CD1c-positive myeloid dendritic cell (primary cell): Measurements from ENCODE around the gene MED27.
"Not testable (repeated sequence)": the region's sequence is repeated elsewhere in the genome, so short reads cannot be mapped to it uniquely, and the experiment has no call there.

ENCODE experiments used
- DNase-seq: peaks from one replicate; pipeline ENCODE4 v3.0.0-alpha.2; 2016; ENCODE audit errors: extremely low spot score

MED27 gene

DNA sequence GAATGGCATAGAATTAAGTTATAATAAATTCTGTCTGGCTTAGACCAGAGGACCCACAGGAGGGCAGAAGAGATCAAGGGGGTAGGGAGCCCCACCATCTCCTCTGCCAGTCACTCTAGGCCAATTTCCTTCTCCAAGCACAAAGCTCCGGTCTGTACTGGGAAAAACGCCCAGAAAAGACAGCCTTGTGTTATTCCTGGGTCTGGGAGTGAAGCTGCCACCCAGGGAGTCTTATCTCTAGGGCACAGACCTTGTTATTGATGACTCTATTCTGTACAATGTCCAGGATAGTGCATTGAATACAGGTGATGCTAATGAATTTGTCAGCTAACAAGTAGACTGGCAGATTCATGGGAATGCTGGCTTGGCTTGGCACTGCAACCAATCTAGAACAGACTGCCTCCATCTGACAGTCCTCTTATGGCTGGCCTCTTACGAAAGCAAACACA, 60.7 kb downstream of the MED27 start:
- DNase-seq = no peak

DNA sequence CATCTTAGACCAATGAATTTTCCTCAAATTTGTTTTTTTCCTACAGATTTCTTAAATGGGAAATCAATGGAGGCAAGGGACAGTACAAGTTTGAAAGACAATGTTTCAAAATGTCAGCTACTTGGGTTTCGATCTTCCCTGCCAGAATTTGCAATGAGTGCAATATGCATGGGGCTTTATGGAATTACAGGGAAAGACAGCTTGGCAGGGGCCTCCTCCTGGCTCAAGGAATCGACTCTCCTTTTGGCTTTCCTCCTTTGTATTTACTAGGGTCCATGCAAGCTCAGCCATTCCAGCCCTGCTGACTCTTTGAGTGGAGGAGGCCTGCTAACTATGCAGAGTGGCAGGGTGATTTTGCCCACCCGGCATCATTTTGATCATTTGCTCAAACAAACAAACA, 63.2 kb downstream of the MED27 start:
- DNase-seq = no peak

DNA sequence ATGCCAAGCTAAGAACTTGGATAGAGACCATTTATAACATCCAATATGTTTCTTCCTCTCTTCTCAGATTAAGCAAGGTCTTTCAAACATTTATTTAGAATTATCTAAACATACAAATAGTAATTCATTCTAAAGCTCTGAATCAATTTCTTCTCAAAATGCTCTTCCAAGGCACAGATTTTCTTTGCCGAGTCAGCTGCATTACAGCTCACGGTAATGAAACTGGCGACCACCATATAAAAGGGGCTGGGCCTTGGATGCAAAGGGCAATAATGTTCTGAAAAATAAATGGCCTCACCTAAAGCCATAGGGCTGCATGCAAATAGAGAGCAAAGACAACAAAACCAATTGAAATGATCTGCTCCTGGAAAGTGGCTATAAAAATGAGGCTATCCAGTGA, 63.8 kb downstream of the MED27 start:
- DNase-seq = no peak

DNA sequence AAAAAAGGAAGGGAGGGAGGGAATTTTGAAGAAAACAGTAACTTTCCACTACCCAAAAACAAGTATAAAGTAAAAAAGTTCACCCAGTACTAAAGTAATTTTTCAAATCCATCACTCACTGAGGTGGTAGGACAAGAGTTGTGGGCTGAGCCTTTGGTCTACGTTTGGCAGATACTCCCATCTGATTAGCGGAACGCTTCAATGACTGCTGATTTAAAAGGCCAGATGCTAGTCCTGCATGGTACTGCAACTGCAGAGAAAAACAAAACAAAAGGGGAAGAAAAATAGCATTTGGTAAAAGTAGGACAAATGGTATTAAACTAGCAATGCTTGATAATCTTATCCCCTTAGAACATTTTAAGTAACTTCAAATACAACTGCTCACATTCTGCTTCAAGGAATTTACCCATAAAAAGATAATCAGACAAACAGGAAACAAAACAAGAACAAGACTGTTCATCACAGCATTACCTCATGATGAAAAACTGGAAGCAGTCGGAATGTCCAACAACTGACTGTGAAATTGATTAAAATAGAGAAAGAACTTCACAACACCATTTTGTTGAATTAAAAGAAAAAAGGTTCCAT, 65.4 kb downstream of the MED27 start:
- DNase-seq = no peak

DNA sequence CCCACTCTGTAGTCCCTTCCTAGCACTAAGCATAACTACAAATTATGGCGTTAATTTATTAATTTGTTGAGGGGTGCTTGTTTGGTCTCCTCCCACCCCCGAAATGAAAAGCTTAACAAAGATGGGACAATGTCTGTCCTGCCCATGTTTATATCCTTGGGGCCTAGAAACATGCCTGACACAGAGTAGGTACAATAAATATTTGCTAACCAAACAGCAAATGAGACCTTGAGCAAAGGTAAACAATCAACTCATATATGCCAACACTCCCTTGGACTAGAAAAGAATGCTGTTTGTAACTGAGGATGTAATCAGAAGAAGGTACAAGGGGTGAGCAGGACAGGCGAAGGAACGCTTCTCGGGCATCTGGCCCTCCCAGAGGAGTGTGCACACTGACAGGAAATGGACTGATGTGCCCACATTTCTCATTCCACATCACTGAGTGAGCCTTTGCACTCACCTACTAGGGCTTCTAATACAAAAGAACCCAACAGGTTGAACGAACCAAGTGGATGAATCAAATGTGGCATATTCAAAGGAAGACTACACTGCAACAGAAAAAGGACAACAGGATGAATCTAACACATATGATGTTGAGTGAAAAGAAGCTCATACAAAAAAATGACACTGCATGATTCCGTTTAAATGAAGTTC, 66.8 kb downstream of the MED27 start:
- DNase-seq = no peak

DNA sequence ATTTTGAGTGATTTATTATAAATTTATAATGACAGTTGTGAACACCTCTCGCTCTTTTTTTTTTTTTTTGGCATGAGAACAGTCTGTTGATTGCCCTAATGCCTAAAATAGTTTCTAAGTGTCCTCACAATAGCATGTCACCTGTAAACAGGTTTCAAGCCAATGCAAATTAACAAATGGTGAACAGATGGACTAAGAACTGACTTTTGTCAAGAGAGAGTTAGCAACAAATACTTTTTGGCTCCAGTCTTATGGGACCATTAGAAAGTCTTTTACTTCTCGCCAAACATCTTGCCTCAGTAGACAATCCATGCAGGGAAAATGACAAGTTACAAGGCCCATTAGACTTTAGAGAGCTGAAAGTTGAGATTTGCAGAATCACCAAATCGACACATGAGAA, 67.8 kb downstream of the MED27 start:
- no peak for DNase-seq

DNA sequence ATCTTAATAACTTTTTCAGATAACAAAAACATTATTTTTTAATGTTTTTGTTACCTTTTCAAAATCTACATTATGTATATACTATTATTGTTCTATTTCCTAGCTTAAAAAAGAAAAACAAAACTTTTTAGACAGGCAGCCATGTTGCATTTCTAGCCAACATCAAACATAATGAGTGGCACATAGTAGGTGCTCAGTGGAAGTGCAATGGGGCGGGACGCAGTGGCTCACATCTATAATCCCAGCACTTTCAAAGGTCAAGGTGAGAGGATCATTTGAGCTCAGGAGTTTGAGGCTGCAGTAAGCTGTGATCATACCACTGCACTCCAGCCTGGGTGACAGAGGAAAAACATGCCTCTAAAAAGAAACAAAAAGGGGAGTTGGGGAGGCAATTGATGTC, 68.4 kb downstream of the MED27 start:
- DNase-seq = no peak

DNA sequence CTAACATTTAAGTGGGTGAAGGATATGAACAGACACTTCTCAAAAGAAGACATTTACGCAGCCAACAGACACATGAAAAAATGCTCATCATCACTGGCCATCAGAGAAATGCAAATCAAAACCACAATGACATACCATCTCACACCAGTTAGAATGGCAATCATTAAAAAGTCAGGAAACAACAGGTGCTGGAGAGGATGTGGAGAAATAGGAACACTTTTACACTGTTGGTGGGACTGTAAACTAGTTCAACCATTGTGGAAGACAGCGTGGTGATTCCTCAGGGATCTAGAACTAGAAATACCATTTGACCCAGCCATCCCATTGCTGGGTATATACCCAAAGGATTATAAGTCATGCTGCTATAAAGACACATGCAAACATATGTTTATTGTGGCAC, 69.5 kb downstream of the MED27 start:
- not testable (repeated sequence) for DNase-seq

DNA sequence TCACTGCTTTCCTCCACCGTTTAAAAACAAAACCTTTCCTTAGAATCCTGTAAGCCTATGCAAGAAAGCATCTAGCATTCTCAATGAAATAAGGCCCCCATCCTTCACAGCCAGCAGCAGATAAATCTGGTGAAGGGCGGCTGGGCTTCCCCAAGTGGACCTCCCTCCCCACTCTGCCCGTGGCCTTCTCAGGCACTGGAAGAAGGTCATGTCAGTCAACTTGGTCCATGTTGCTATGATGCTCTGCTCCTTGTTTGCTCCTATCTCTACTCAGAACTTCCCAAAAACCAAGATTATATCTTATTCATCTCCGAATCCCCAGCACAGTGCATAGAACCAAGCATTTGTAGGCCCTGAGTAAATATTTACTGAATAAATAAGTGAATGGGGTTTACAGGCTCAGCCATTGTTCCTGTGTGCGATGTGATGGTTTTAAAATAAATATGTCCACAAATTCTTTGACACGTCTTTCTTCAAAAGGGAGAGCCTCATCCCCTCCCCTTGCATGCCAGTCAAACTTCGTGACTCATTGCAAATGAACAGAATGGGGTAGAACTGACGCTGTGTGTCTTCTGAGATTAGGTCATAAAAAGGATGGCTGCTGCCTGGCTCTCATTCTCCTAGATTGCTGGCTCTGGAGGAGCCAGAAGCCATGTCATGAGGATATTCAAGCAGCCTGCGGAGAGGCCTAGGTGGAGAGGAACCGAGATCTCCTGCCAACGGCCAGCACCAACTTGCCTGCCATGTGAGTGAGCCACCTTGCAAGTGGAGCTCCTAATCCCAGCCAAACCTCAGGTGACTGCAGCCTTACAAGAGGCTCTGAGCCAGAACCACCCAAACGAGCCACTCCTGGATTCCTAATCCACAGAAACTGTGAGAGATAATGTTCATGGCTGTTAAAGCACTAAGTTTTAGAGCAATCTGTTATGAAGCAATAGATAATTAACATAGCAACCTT, 70.5 kb downstream of the MED27 start:
- no peak for DNase-seq

DNA sequence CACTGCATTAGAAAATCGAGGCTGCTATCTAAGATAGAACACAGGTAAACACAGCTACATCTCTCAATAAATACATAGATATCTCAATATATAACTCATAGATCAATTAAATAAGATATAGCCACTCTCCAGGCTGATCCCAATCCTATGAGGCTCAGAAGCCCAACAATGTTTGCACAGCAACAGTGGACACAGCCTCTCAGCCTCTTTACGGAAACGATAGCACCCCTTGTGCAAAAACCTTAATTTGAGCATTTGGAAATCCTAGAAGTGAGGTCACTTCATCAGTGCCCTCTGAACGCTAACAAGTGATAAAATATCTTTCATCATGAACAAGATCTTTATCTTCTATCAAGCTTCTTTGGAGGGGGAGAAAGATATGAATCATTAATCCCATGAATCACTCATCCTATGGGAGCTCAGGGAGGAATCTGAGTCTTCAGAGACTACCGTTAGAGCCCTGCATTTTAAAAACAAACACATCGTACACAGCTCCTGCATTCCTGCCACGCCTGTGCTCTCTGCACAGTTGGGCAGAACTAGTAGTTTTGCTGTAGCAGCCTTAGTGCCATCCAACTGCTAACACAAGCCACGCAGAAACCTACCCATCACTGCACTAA, 71.4 kb downstream of the MED27 start:
- DNase-seq = no peak

DNA sequence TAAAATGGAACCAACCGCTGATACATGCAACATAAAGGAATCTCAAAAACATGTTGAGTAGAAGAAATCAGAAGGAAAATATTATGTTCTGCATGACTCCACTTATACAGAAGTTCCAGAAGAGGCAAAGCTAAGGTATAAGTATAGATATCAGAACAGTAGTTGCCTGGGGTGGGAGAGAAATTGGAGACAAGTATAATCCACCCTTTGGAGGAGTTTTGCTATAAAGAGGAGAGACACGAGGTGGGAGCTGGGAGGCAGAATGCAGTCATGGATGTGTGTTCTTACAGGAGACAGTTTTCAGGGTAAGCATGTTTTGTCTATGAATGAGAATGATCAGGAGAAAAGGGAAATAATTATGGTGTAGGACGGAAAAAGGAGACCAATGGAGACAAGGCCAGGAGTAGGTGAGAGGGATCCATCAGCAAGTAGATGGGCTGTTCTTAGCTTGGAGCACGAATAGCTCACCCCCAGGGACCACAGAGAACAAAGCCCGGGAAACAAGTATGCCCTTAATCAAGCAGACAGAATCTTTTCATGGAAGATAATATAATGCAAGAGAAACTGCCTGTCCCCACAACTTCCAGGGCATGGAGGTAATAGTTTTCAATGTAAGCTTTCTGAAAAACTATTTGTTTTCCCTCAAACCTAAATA, 72.2 kb downstream of the MED27 start:
- DNase-seq = no peak

DNA sequence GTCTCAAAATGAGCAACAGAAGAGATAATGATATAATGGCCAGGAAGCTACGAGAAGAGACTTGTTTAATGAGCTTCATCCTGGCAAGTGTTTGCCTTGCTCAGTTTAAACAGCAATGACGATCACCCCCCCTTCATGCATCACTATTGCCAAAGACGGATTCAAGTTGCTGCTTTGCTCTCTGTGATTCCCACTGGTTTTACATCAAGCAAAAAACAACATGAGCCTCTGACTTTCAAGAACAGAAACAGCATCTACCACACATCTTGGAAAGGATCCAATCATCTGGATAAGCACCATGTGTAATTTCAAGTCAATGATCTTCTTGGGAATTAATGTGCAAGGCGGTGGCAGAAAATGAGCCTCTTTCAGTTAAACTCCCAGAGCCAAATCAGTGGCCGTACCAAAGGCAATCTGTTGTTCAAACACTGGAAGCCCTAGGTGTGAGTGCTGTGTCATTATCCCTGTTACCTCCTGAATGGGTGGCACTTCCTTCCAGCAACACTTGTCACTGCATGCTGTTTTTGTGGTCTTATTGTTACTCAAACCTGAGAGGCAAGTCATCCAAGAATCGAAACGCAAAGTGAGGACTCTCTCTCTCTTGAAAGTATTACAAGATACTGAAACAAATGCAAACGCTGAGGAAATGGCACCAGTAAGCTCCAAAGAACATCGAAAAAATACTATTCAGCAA, 72.8 kb downstream of the MED27 start:
- DNase-seq = no peak

DNA sequence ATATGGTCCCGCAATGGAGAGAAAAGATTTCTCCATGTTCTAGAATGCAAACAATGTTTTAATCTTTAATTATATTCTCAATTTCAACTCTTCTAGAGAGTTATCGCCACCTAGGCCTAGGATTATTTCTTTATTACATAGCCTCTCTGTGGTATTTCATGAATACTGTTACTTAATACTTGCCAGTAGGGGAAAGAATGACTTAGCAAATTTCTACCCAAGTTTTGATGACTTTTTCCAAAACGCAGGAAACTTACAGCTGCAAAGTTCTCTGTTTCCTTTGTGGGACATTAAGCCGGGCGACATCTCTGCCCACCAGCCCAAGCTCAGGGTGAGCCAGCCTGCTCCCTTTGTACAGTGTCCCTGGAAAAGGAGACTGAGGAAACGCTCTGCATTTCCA, 73.8 kb downstream of the MED27 start:
- no peak for DNase-seq

DNA sequence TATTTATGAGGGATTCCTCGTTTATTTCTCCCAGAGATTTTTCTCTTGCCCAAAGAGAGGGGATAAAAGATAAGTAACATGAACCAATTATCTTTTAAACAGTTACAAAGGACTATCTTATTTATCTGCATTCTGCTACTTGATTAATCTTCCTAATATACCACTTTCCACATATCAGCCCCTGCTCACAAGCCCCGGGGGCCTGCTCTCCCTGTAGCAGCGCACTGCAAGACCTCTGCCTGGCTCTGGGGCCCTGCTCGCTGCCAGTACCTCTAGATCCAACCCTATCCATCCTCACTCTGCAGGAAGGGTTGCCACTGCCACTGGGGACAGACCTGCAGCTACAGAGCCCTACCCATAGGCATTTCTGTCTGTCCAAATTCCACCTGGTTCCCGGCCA, 75.3 kb downstream of the MED27 start:
- DNase-seq = no peak

DNA sequence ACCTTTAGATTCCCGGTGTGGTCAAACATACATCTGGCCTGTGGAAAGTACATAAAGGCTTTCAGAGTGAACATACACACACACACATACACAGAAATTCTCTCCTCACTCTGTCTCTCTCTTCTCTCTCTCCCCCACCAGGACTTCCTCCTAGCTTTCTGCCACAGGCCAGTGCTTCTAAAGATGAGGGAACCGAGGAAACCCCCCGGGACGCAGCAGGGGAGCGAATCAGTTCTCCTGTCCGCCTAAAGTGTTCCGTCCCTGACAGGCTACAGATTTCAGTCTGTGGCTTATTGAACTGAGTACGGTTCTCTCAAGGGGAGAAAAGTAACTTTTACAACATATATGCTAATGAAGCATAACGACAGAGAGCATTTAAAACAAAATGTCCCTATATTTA, 75.8 kb downstream of the MED27 start:
- no peak for DNase-seq

DNA sequence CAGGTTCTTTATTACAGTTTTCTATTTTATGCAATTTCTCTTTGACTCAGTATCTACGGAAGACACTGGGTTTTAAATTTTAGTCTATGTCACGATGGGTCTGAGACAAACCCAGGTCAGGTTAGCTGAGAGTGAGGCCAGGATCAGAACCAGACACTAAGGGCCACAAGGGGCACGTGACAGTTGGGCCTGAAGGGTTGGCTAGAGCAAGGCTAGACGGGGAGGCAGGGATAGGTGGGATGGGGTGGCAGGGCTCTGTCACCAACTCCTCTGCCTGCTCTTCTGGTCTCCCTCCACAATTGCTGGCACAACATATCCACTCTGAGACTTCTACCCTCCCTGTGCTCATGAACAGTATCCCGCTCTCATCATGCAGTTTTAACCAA, 76.4 kb downstream of the MED27 start:
- no peak for DNase-seq

DNA sequence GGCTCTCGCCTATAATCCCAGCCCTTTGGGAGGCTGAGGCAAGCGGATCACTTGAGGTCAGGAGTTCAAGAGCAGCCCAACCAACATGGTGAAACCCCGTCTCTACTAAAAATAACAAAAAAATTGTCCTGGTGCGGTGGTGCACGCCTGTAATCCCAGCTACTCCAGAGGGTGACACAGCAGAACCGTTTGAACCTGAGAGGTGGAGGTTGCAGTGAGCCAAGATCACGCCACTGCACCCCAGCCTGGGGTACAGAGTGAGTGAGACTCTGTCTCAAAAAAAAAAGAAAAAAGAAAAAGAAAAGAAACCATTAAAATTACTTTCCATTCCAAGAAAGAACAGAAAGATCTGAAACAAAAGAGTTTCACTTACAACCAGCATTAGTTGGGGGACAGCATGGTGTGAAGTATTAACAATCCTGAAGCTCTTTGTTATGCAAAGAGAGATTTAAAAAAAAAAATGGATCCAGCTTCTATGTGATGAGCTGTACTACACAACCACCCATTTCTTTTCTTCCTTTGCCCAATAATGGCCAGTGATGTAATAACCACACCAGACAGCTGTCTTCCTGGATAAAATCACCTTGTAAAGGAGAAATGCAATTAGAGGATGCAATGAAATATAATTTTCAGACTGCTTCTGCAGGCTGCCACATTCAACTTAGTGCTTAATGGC, 76.9 kb downstream of the MED27 start:
- DNase-seq = no peak

DNA sequence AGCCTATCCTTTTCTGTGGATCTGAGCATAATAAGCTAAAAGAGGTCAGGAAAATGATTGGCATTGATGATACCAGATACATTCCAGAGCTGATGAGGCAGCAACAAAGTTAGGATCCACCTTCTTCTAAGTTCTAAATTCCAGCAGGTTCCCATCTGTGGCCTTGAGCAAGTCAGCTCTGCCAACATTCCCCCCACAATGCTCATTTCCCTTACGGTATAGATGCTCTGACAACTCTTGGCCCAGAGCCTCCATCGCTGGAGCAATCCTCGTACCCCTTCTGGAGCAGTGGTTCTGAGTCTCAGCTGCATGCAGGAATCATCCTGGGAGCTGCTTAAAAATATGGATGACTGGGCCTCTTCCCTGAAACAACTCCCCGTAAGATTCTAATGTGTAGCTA, 78.1 kb downstream of the MED27 start:
- DNase-seq = no peak

DNA sequence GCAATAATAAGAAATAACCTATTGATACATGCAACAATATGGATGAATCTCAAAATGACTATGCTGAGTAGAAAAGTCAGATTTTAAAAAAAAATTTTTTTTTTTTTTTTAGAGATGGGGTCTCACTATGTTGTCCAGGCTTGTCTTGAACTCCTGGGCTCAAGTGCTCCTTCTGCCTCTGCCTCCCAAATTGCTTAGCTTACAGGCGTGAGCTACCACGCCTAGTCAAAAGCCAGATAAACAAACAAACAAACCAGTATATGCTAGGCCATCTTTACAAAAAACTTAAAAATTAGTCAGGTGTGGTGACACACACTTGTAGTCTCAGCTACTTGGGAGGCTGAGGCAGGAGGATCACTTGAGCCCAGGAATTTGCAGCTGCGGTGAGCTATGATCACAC, 79.0 kb downstream of the MED27 start:
- DNase-seq = no peak

DNA sequence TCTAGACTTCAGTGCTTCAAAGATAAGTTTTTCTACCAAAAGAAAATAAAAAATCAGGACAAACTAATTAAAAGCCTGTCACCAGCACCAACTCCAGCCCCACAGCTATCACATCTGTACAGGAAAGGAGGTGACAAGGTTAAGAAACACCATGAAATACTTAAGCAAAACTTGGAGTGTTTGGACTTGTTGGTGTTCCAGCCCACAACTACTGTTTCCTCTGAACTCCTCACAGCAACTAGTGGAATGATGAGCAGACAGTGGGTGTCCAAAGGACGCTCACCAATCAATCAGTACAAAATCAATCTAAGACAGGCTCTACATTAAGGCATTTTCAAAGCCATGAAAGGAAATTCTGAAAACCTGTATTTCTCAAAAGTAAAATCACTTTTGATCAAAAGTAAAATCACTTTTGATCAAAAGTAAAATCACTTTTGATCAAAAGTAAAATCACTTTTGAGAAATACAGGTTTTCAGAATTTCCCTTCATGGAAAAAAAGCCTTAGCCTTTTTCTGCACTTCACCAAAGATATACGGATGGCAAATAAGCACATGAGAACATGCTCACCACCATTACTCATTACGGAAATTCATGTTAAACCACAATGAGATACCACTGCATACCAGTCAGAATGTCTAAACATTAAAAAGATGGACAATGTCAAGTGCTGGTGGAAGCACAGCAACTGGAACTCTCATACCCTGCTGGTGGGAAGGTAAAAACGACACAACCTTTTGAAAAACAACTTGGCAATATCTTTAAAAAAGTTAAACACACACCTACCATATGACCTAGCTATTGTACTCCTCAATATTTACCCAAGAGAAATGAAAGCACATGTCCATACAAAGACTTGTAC, 79.7 kb downstream of the MED27 start:
- DNase-seq = no peak
